ENCODE measurements around the gene YAP1. TPM values are rescaled to one million over a fixed set of nuclear protein-coding genes. Genes with fewer than 3 reads are reported as not detected.

Gene YAP1
- total and polyA plus RNA-seq, 4 donors = 3.7 to 65.6 (median 18.3) TPM

GRCh38 chr11:102121329-102121728 lies 11.1 kb downstream of the YAP1 start:
- 89% methylated on average over 2 of the region's 2 CpGs for WGBS
- no peaks in the 10 kb centered on the region for H3K27me3 ChIP-seq (ENCODE audit: control insufficient read depth in 4 of 4, insufficient read depth in 4 of 4, low read length in 3 of 4)
- H3K4me1 ChIP-seq (ENCODE audit: control insufficient read depth in 4 of 4, insufficient read depth in 4 of 4, low read length in 3 of 4) = peaks cover 4 to 21% (median 13%) of the 10 kb centered on the region in 4 donors
- H3K4me3 ChIP-seq (ENCODE audit: low read depth in 1 of 3, low read length in 3 of 3) = no peak overlapping the region
- no peaks in the 10 kb centered on the region for H3K36me3 ChIP-seq (ENCODE audit: control insufficient read depth in 4 of 4, insufficient read depth in 3 of 4, low read depth in 1 of 4, low read length in 3 of 4)
- TF ChIP-seq REST (IDR thresholded peaks at IDR 0.05) (peak; percentile 17), EGR1 (IDR thresholded peaks at IDR 0.05; ENCODE audit: low read depth in 2 of 2) (no peak)
- no peaks in the 10 kb centered on the region for H3K9me3 ChIP-seq (ENCODE audit: control insufficient read depth in 4 of 4, low read length in 3 of 4)
- DNase-seq (ENCODE audit: low spot score) = no peak
- H3K27ac ChIP-seq (ENCODE audit: low read depth in 1 of 2, low read length in 2 of 2) = no peak overlapping the region
- H3K9ac ChIP-seq (ENCODE audit: low read depth in 1 of 2, low read length in 2 of 2) = no peak overlapping the region

GRCh38 chr11:102134597-102134996 lies 24.4 kb downstream of the YAP1 start:
- DNase-seq (ENCODE audit: low spot score) = no peak
- WGBS = 95% methylated on average over 3 of the region's 3 CpGs
- Histone ChIP-seq H3K9me3 (ENCODE audit: control insufficient read depth in 4 of 4, low read length in 3 of 4) (no peaks in the 10 kb centered on the region), H3K9ac (ENCODE audit: low read depth in 1 of 2, low read length in 2 of 2) (no peak overlapping the region), H3K36me3 (ENCODE audit: control insufficient read depth in 4 of 4, insufficient read depth in 3 of 4, low read depth in 1 of 4, low read length in 3 of 4) (no peaks in the 10 kb centered on the region), H3K4me1 (ENCODE audit: control insufficient read depth in 4 of 4, insufficient read depth in 4 of 4, low read length in 3 of 4) (peaks cover 0 to 5% (median under 1%) of the 10 kb centered on the region in 4 donors), H3K4me3 (ENCODE audit: low read depth in 1 of 3, low read length in 3 of 3) (no peak overlapping the region), H3K27ac (ENCODE audit: low read depth in 1 of 2, low read length in 2 of 2) (no peak overlapping the region), H3K27me3 (ENCODE audit: control insufficient read depth in 4 of 4, insufficient read depth in 4 of 4, low read length in 3 of 4) (no peaks in the 10 kb centered on the region)
- no peak for TF ChIP-seq RAD21 (IDR thresholded peaks at IDR 0.05)
- TF ChIP-seq GABPA (IDR thresholded peaks at IDR 0.05 in 1 of 2, conservative IDR thresholded peaks at IDR 0.05 in 1 of 2) = no peak
- no peak for TF ChIP-seq SP1 (IDR thresholded peaks at IDR 0.05)
- TF ChIP-seq REST (IDR thresholded peaks at IDR 0.05) = no peak
- no peak for TF ChIP-seq ZBTB33 (IDR thresholded peaks at IDR 0.05)
- no peak for TF ChIP-seq YY1 (IDR thresholded peaks at IDR 0.05)
- no peak for TF ChIP-seq RXRA (IDR thresholded peaks at IDR 0.05)
- TF ChIP-seq NR2F2 (IDR thresholded peaks at IDR 0.05) = no peak
- no peak for TF ChIP-seq EGR1 (IDR thresholded peaks at IDR 0.05; ENCODE audit: low read depth in 2 of 2)

Data from liver (tissue), 9 donors.